HFF-Myc (cell line): ENCODE measurements around the gene STX8.

Experiments used
- DNase-seq: peaks from one replicate; pipeline ENCODE4 v3.0.0-alpha.2; 2011; ENCODE audit warnings: low read depth; ENCODE audit errors: extremely low read depth
- H3K4me3 ChIP-seq: replicated peaks from 2 replicates; pipeline ENCODE4 v1.5.1; 2011; ENCODE audit warnings: low read depth, mild to moderate bottlenecking, control low read depth, low read length
- CTCF ChIP-seq: IDR thresholded peaks from 2 replicates; pipeline ENCODE4 v1.5.1; 2012; ENCODE audit warnings: mild to moderate bottlenecking, low read depth, low read length, control low read depth; ENCODE audit errors: missing control alignments

STX8 gene

GRCh38 chr17:9238340-9239245, 337.0 kb downstream of the STX8 start:
- no peak overlapping the region for H3K4me3 ChIP-seq
- no peak for TF ChIP-seq CTCF
- DNase-seq = no peak

- no peak for TF ChIP-seq CTCF
- H3K4me3 ChIP-seq = no peak overlapping the region
- DNase-seq = no peak
Measured at GRCh38 chr17:9237661-9238301, 337.8 kb downstream of the STX8 start.

GRCh38 chr17:9237053-9237410, 338.6 kb downstream of the STX8 start:
- no peak for DNase-seq
- no peak for TF ChIP-seq CTCF
- H3K4me3 ChIP-seq = no peak overlapping the region

- H3K4me3 ChIP-seq = no peak overlapping the region
- no peak for DNase-seq
- no peak for TF ChIP-seq CTCF
Measured at GRCh38 chr17:9236286-9237052, 339.2 kb downstream of the STX8 start.

- DNase-seq = no peak
- H3K4me3 ChIP-seq = no peak overlapping the region
- TF ChIP-seq CTCF = no peak
Measured at GRCh38 chr17:9235346-9235745, 340.3 kb downstream of the STX8 start.

GRCh38 chr17:9234389-9234945, 341.2 kb downstream of the STX8 start:
- TF ChIP-seq CTCF = no peak
- no peak for DNase-seq
- H3K4me3 ChIP-seq = no peak overlapping the region
